Measurements from ENCODE around the gene NT5DC3.

Gene NT5DC3

DNA sequence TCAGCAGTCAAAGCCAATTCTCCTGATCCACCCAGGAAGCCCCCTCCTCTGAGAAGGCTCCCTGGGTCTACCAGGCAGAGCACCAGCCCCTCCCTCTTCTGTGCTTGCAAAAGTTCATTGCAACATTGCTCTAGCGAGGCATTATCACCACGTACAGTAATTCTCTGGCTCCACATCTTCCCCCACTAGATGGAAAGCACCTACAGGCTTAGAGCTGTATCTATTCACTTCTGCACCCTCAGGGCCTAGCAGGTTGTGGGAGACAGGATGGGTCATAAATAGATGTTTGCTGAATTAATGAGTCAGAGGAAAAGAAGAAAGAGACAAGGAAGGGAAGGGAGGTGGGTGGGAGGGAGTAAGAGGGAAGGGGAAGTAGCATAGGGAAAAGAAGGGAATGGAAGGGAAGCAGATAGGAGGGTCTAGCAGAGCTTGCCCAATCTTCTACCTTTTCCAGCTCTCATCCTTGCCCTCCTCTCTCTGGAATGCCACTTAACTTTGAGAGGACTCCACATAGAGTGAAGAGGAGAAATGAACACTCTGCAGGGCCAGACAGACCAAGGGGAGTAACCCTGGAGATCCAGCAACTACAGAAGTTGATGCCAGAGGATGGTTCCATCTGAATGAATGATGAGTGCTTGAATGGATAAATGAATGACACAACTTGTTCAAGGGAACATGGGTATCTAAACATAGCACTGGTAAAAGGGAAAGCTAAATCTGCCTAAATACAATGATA lies 42.0 kb upstream of the NT5DC3 start:
- TF ChIP-seq, protein P1, sequence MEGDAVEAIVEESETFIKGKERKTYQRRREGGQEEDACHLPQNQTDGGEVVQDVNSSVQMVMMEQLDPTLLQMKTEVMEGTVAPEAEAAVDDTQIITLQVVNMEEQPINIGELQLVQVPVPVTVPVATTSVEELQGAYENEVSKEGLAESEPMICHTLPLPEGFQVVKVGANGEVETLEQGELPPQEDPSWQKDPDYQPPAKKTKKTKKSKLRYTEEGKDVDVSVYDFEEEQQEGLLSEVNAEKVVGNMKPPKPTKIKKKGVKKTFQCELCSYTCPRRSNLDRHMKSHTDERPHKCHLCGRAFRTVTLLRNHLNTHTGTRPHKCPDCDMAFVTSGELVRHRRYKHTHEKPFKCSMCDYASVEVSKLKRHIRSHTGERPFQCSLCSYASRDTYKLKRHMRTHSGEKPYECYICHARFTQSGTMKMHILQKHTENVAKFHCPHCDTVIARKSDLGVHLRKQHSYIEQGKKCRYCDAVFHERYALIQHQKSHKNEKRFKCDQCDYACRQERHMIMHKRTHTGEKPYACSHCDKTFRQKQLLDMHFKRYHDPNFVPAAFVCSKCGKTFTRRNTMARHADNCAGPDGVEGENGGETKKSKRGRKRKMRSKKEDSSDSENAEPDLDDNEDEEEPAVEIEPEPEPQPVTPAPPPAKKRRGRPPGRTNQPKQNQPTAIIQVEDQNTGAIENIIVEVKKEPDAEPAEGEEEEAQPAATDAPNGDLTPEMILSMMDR (IDR thresholded peaks at IDR 0.05; ENCODE audit: poor library complexity, severe bottlenecking) = no peak
- no peaks in the 10 kb centered on the region for H3K36me3 ChIP-seq (ENCODE audit: low read depth)
- ATAC-seq (ENCODE audit: low read depth) (peak; percentile 53), DNase-seq (ENCODE audit: low spot score) (no peak)
- H3K9me3 ChIP-seq (ENCODE audit: severe bottlenecking) = no peaks in the 10 kb centered on the region
- no peak overlapping the region for H3K4me3 ChIP-seq (ENCODE audit: severe bottlenecking)
- H3K4me1 ChIP-seq (ENCODE audit: insufficient read depth, poor library complexity, severe bottlenecking) = peaks cover 23% of the 10 kb centered on the region
- H3K27ac ChIP-seq (ENCODE audit: poor library complexity, severe bottlenecking) = peak overlapping the region; percentile 15
- H3K27me3 ChIP-seq (ENCODE audit: insufficient read depth, poor library complexity, severe bottlenecking) = no peaks in the 10 kb centered on the region

DNA sequence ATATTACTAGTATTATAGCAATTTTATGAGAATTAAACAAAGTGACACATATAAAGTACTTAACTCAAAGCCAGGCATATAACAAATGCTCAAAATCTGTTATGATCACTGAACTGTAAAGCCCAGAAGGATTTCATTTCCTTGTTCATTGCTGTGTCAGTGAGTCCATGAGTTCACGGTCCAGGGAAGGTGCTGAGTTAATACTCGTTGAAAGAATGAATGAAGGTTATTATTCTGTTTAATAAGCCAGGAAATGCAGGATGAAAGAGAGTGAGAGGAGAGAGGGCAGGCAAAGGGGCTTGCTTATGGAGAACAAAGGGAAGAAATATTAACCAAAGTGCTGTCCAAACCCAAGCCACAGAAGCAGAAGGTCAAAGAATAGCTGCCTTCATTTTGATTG lies 40.2 kb upstream of the NT5DC3 start:
- H3K27me3 ChIP-seq (ENCODE audit: insufficient read depth, poor library complexity, severe bottlenecking) = no peaks in the 10 kb centered on the region
- no peak overlapping the region for H3K4me3 ChIP-seq (ENCODE audit: severe bottlenecking)
- H3K27ac ChIP-seq (ENCODE audit: poor library complexity, severe bottlenecking) = peak overlapping the region; percentile 50
- ATAC-seq (ENCODE audit: low read depth) = no peak
- no peaks in the 10 kb centered on the region for H3K36me3 ChIP-seq (ENCODE audit: low read depth)
- no peak for DNase-seq (ENCODE audit: low spot score)
- H3K9me3 ChIP-seq (ENCODE audit: severe bottlenecking) = no peaks in the 10 kb centered on the region
- TF ChIP-seq, protein P1 (IDR thresholded peaks at IDR 0.05; ENCODE audit: poor library complexity, severe bottlenecking) = no peak
- peaks cover 23% of the 10 kb centered on the region for H3K4me1 ChIP-seq (ENCODE audit: insufficient read depth, poor library complexity, severe bottlenecking)

GRCh38 chr12:103880299-103881142 lies 39.5 kb upstream of the NT5DC3 start:
- DNase-seq (ENCODE audit: low spot score) (peak; percentile 75), ATAC-seq (ENCODE audit: low read depth) (peak; percentile 81)
- H3K27ac ChIP-seq (ENCODE audit: poor library complexity, severe bottlenecking) = peak overlapping the region; percentile 50
- no peaks in the 10 kb centered on the region for H3K9me3 ChIP-seq (ENCODE audit: severe bottlenecking)
- TF ChIP-seq, protein P1 (IDR thresholded peaks at IDR 0.05; ENCODE audit: poor library complexity, severe bottlenecking) = no peak
- H3K36me3 ChIP-seq (ENCODE audit: low read depth) = no peaks in the 10 kb centered on the region
- H3K27me3 ChIP-seq (ENCODE audit: insufficient read depth, poor library complexity, severe bottlenecking) = no peaks in the 10 kb centered on the region
- peaks cover 23% of the 10 kb centered on the region for H3K4me1 ChIP-seq (ENCODE audit: insufficient read depth, poor library complexity, severe bottlenecking)
- no peak overlapping the region for H3K4me3 ChIP-seq (ENCODE audit: severe bottlenecking)

- ATAC-seq (ENCODE audit: low read depth) (no peak), DNase-seq (ENCODE audit: low spot score) (no peak)
- Histone ChIP-seq H3K27me3 (ENCODE audit: insufficient read depth, poor library complexity, severe bottlenecking) (no peaks in the 10 kb centered on the region), H3K4me3 (ENCODE audit: severe bottlenecking) (no peak overlapping the region), H3K36me3 (ENCODE audit: low read depth) (no peaks in the 10 kb centered on the region), H3K27ac (ENCODE audit: poor library complexity, severe bottlenecking) (peak overlapping the region; percentile 50), H3K4me1 (ENCODE audit: insufficient read depth, poor library complexity, severe bottlenecking) (peaks cover 23% of the 10 kb centered on the region), H3K9me3 (ENCODE audit: severe bottlenecking) (no peaks in the 10 kb centered on the region)
- TF ChIP-seq, protein P1 (IDR thresholded peaks at IDR 0.05; ENCODE audit: poor library complexity, severe bottlenecking) = no peak
These were observed 38.8 kb upstream of the NT5DC3 start for GRCh38 chr12:103879878-103880277.

All from RWPE2 (cell line).